GM21367 (cell line): ENCODE results near the gene WDR64.
"Not testable (repeated sequence)": the region's sequence is repeated elsewhere in the genome, so short reads cannot be mapped to it uniquely, and the experiment has no call there.

ENCODE experiments used
- ATAC-seq: cut with Tn5 transposase; IDR thresholded peaks from one replicate; pipeline ENCODE4 v1.9.1; 2021; ENCODE audit not compliant: unreplicated experiment

The WDR64 gene

GRCh38 chr1:241654641-241655040 lies 2.6 kb downstream of the WDR64 start:
- no peak for ATAC-seq

DNA sequence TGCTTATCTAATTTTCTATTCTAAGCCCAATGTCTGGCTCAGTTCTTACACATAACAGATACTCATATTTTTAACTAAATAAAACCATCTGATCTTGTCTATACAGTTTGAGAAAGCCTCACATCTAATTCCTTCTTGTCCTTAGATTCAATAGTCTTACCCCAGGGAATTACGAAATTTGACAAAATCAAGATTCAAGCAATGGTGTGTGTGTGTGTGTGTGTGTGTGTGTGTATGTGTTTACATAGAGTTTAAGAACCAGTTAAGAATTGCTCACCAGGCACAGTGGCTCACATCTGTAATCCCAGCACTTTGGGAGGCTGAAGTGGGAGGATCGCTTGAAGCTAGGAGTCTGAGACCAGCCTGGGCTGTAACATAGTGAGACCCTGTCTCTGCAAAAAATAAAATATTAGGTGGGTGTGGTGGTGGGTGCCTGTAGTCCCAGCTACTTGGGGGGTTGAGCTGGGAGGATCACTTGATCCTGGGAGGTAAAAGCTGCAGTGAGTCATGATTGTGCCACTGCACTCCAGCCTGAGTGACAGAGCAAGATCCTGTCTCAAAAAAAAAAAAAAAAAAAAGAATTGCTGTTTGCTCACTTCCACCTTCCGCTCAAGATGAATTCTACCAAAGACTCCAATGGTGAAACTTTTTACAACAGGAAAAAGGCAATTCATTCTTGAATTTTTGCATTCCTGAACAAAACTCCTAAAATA lies 6.2 kb downstream of the WDR64 start:
- no peak for ATAC-seq

- not testable (repeated sequence) for ATAC-seq
Measured at GRCh38 chr1:241659016-241659415, 6.9 kb downstream of the WDR64 start.

GRCh38 chr1:241660424-241660972 lies 8.4 kb downstream of the WDR64 start:
- ATAC-seq: no peak

DNA sequence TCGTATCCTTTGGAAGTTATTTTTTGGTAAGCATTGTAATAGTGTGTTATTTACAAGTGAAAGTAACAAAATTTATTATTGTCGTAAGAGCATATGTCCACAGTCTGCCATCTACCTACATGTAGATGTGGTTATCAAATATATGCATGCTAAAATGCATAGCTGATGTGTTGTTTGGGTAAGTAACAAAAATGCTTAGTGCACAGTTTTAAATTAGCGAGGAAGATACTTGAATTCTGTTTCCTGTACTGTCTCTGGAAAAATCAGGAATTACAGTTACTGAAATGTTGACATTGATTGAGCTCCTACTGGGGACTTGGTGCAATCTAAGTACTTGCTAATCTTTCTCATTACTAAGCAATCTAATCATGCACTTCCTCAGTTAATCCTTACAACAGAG lies 14.3 kb downstream of the WDR64 start:
- ATAC-seq: no peak

- ATAC-seq: no peak
Measured at GRCh38 chr1:241672301-241672700, 20.2 kb downstream of the WDR64 start.

DNA sequence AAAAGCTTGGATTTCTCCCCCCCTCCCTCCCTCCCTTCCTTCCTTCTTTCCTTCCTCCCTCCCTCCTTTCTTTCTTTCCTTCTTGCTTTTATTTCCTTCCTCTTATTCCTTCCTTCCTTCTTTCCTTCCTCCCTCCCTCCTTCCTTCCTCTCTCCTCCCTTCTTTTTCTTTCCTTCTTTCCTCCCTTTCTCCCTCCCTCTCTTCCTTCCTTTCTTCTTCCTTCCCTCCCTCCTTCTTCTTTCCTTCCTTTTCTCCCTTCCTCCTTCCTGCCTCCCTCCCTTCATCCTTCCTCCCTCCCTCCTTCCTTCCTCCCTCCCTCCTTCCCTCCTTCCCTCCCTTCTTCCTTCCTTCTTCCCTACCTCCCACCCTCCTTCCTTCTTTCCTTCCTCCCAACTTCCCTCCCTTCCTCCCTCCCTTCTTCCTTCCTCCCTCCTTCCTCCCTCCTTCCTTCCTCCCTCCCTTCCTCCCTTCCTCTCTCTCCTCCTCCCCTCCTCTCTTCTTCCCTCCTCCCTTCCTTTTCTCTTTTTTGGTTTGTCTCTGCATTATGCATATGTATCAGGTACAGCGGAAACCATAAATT lies 22.8 kb downstream of the WDR64 start:
- no peak for ATAC-seq

- ATAC-seq: no peak
Measured at GRCh38 chr1:241675983-241676382, 23.9 kb downstream of the WDR64 start.

GRCh38 chr1:241677201-241677600 lies 25.1 kb downstream of the WDR64 start:
- ATAC-seq: peak; percentile 95

DNA sequence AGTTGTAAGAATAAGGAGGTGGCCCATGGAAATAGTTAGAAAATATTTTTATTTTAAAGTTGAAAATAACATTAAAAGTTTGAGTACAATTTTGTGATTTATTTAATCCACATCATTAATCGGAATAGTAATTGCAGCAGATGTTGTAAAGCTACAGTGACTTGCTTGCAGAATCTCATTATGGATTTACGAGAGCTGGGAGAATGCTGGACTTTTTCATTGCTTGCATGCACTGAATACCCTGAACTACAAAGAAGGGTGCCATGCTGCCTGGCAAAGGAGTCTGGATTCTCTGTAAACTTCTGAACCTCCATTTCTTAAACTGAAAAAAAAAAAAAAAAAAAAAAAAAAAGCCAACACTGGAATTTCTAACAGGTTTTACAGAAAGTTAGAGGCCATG lies 26.5 kb downstream of the WDR64 start:
- no peak for ATAC-seq

DNA sequence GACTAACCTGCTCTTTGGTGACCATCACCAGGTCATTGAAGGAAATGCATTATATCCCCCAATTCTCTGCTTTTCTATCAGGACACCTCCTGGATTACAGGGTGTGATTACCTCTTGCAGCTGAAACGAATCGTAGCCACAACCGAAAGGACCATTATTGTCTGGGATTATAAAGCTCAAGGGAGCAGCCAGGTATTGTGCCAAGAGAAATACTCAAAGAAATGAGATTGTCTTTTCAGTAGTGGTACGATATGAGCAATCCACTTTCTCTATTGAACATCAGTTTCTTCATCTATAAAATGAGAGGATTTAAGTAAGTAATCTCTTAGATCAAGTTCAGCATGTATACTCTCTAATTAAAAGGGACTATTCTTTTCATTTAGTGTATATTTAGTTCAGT lies 27.3 kb downstream of the WDR64 start:
- ATAC-seq: no peak

DNA sequence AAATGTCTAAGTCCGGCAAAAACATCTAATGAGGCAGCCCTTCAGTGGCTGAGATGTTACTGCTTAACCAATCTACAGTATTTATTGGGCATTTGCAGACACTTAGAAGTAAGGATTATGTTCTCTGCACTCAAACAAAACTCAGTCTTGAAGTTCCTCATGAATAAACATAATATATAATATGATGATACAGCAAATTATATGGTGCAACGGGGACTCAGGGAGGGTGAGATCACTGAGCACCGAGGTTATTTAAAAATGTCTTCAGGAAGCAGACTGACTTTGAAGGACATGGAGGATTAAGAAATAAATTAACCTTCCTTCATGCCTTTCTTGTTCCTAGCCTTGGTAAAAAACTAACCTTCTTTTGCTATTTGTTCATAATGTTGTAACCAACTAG lies 27.9 kb downstream of the WDR64 start:
- ATAC-seq: no peak

GRCh38 chr1:241681861-241682448 lies 29.9 kb downstream of the WDR64 start:
- ATAC-seq: not testable (repeated sequence)

- ATAC-seq: no peak
Measured at GRCh38 chr1:241682921-241683320, 30.8 kb downstream of the WDR64 start.

DNA sequence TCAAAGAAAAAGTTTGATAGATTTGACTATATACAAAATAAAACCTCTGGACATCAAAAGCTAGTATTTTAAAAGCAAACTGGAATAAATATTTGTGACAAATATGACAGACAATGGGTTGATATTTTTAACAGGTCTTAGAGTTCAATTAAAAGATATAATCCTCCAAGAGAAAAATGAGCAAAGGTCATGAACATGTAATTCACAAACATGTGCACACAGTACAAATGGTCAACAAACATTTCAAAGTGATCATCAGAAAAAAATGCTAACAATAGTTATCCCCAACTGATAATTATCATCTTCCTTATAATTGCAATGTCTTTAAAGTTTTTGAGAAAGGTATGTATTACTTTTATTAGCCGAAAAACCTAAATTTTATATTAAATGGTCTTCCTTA lies 32.0 kb downstream of the WDR64 start:
- ATAC-seq: no peak

DNA sequence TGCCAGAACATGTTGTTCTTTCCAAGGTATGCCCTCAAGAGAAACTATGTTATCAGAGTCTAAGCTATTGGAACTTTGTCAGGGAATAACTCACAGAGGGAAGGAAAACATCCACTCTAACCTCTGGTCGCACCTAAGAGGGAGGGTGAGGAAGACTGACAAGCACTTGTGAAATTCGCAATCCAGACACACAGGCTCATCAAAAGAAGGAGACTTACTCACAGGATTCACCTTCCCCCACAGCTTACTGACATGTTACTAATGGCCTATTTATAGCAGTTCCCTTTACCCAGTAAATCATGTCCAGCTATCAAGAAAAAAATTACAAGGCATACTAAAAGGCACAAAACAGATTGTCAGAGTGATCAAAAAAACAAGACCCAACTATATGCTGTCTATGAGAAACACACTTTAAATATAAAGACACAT lies 36.9 kb downstream of the WDR64 start:
- ATAC-seq: no peak

- ATAC-seq: no peak
Measured at GRCh38 chr1:241695246-241696171, 43.4 kb downstream of the WDR64 start.

- ATAC-seq: no peak
Measured at GRCh38 chr1:241696172-241696814, 44.2 kb downstream of the WDR64 start.

DNA sequence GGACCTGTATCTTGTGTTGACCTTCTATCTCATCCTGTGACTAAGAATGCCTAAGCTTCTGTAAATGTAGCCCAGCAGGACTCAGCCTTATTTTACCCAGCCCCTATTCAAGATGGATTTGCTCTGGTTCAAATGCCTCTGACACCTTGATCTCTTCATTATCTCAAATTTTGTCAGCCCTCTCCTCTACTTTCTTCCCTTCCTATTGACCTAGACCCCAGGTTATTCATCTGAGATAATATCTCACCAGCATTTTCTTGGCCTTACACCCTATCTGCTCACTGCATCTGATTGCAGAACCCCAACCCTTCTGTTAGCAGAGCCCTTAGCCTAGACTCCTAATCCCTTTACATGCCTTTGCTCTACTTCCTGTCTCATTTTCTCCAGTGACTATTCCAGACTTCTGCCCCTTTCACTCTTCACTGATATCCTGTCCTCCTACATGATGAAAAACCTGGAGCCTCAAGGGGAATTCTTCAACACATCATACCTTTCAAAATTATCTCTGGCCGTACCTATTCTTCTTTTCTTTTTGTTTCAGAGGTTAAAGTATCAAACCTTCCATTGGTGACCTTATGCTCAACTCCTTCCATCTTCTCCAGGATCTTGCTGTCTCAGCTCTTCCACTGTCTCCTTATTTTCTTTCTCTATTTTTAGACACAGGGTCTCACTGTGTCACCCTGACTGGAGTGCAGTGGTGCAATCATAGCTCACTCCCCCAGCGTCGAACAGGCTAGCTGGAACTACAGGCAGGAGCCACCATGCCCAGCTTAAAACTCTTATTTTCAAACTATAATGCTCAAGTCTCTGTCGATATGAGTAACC lies 44.9 kb downstream of the WDR64 start:
- ATAC-seq: no peak

DNA sequence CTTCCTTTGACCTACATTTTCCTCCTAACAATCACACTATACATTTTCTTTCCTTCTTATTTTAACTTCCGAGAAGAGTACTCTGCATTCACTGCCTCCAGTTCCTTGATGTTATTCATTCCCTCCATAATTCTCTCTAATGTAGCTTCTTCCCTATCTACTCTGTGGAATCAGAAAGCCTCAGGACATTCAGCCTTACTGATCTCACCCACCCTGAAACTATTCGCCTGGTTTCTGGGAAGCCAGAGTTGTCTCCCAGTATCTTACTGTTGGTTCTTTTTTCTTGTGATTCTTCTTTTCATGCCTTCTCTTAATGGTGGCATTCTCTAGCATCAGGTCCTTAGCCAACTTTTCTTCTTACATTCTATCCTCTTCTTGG lies 45.5 kb downstream of the WDR64 start:
- ATAC-seq: no peak
